GM21619 (cell line): ENCODE measurements around the gene UBR4.

Experiments
- ATAC-seq: cut with Tn5 transposase; IDR thresholded peaks from one replicate; pipeline ENCODE4 v1.9.1; 2021; ENCODE audit not compliant: unreplicated experiment

The UBR4 gene

GRCh38 chr1:19038732-19039131 lies 171.3 kb downstream of the UBR4 start:
- no peak for ATAC-seq

- ATAC-seq, result no peak
Observed at GRCh38 chr1:19038096-19038495, 172.0 kb downstream of the UBR4 start.

- ATAC-seq, result no peak
Observed at GRCh38 chr1:19037659-19038058, 172.4 kb downstream of the UBR4 start.

GRCh38 chr1:19036813-19037605 lies 173.1 kb downstream of the UBR4 start:
- ATAC-seq, result no peak

GRCh38 chr1:19036041-19036812 lies 173.8 kb downstream of the UBR4 start:
- no peak for ATAC-seq

- no peak for ATAC-seq
Observed at GRCh38 chr1:19035377-19036040, 174.6 kb downstream of the UBR4 start.

- no peak for ATAC-seq
Observed at GRCh38 chr1:19034721-19035120, 175.3 kb downstream of the UBR4 start.

- no peak for ATAC-seq
Observed at GRCh38 chr1:19033926-19034680, 176.0 kb downstream of the UBR4 start.

- ATAC-seq, result no peak
Observed at GRCh38 chr1:19033515-19033839, 176.6 kb downstream of the UBR4 start.

- ATAC-seq, result no peak
Observed at GRCh38 chr1:19032701-19033514, 177.2 kb downstream of the UBR4 start.

GRCh38 chr1:19032413-19032695 lies 177.7 kb downstream of the UBR4 start:
- no peak for ATAC-seq

- ATAC-seq, result no peak
Observed at GRCh38 chr1:19029191-19030085, 180.6 kb downstream of the UBR4 start.

- no peak for ATAC-seq
Observed at GRCh38 chr1:19028546-19029129, 181.4 kb downstream of the UBR4 start.

- ATAC-seq, result no peak
Observed at GRCh38 chr1:19028110-19028509, 182.0 kb downstream of the UBR4 start.
